ENCODE data around the gene ANXA3.

DNA sequence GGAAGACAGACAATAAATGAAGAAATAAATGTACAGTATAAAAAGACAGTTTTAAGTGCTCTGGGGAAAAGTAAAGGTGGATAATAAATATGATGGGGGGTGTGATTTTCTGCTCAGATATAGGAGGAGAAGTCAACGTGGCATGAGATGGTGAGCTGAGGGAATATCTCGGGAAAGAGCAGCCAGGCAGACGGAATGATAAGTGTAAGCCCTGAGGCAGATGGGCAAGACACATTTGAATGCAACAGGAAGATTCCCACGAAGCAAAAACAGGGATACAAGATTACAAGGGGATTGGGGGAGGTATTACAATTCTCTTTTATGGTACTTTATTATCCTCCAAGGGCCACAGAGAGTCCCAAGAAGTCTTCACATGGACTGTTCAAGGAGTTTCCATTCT lies 11.1 kb downstream of the ANXA3 start:
- TF ChIP-seq CTCF (IDR thresholded peaks at IDR 0.05), result no peak
- TF ChIP-seq POLR2A (IDR thresholded peaks at IDR 0.05), result no peak
